ENCODE results near the gene SMG6.

DNA sequence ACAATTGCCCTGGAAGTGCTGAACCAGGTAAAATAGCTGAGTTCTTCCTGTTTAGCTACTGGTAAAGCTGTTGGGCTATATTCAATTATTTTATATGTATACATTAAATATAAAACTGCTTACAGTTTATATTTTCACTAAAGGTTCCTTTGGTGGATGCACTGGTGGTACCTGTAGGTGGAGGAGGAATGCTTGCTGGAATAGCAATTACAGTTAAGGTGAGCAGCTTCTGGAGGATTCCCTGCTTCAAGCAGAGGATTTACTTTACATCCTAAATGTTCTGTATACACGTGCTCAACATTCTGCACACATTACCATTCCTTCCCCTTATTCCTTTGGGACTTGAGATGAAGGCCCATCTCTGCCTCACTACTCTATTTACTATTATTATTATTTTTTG lies 17.8 kb upstream of the SMG6 start:
- TF ChIP-seq CTCF (conservative IDR thresholded peaks at IDR 0.05; ENCODE audit: low read depth, low read length) (no peak), EZH2 (IDR thresholded peaks at IDR 0.05; ENCODE audit: borderline replicate concordance, low read depth, low read length, poor library complexity, severe bottlenecking) (no peak)
